Measurements from ENCODE around the gene USP21.
A peak's percentile ranks its signal among the peaks of the same experiment; 100 is the strongest.

USP21 gene

GRCh38 chr1:161163793-161164192 lies 4.5 kb downstream of the USP21 start:
- TF ChIP-seq CTCF (IDR thresholded peaks at IDR 0.05; ENCODE audit: low read depth, low read length), result no peak
- H3K4me3 ChIP-seq (ENCODE audit: low read depth, low read length), result no peak overlapping the region

- TF ChIP-seq CTCF (IDR thresholded peaks at IDR 0.05; ENCODE audit: low read depth, low read length), result no peak
- peak overlapping the region; percentile 69 for H3K4me3 ChIP-seq (ENCODE audit: low read depth, low read length)
These were observed 5.8 kb downstream of the USP21 start for GRCh38 chr1:161164901-161165610.

GRCh38 chr1:161165742-161166668 lies 6.7 kb downstream of the USP21 start, which contains the start of gene PPOX:
TSS of gene PPOX (plus strand) at chr1:161166426. CDS start at chr1:161166848, 422 bp downstream.
- H3K4me3 ChIP-seq (ENCODE audit: low read depth, low read length), result peak within 1 kb of the TSS; percentile 69
- peak; percentile 61 for TF ChIP-seq CTCF (IDR thresholded peaks at IDR 0.05; ENCODE audit: low read depth, low read length)

GRCh38 chr1:161166669-161167548 lies 7.6 kb downstream of the USP21 start:
- no peak for TF ChIP-seq CTCF (IDR thresholded peaks at IDR 0.05; ENCODE audit: low read depth, low read length)
- H3K4me3 ChIP-seq (ENCODE audit: low read depth, low read length), result peak overlapping the region; percentile 69

GRCh38 chr1:161168906-161169305 lies 9.6 kb downstream of the USP21 start:
- no peak for TF ChIP-seq CTCF (IDR thresholded peaks at IDR 0.05; ENCODE audit: low read depth, low read length)
- H3K4me3 ChIP-seq (ENCODE audit: low read depth, low read length), result no peak overlapping the region

- TF ChIP-seq CTCF (IDR thresholded peaks at IDR 0.05; ENCODE audit: low read depth, low read length), result no peak
- H3K4me3 ChIP-seq (ENCODE audit: low read depth, low read length), result no peak overlapping the region
These were observed 11.9 kb downstream of the USP21 start for GRCh38 chr1:161171191-161171590.
